SU-DHL-6 (cell line): ENCODE data around the gene GUSB.
"Not testable (repeated sequence)": the region's sequence is repeated elsewhere in the genome, so short reads cannot be mapped to it uniquely, and the experiment has no call there.

Source experiments
- CTCF ChIP-seq: fragments of 200-600 bp; sonication (generic); IDR thresholded peaks from one replicate; pipeline ENCODE4 v1.5.1; 2017; ENCODE audit warnings: antibody characterized with exemption, mild to moderate bottlenecking, low read length, moderate library complexity; ENCODE audit not compliant: insufficient read depth, poor library complexity, severe bottlenecking
- EZH2phosphoT487 ChIP-seq: fragments of 200-600 bp; sonication (generic), shearing (Covaris generic); conservative IDR thresholded peaks from 2 replicates; pipeline ENCODE4 v1.6.1; 2018; ENCODE audit warnings: mild to moderate bottlenecking, antibody characterized with exemption, low read length, moderate library complexity, mixed read lengths

- not testable (repeated sequence) for TF ChIP-seq CTCF, EZH2phosphoT487
Observed at GRCh38 chr7:66005115-66005671, 23.2 kb upstream of the GUSB start.
